NCI-H526 treated with DMSO at 0.1 percent for 48 hours (cell line): ENCODE data around the gene PTMS.
"Not testable (repeated sequence)": the region's sequence is repeated elsewhere in the genome, so short reads cannot be mapped to it uniquely, and the experiment has no call there.

Experiments
- DNase-seq: peaks from one replicate; lab custom pipeline; 2025; lab: John Stamatoyannopoulos, UW

PTMS gene

GRCh38 chr12:6765634-6766581 lies at the start of gene PTMS:
TSS of gene PTMS (plus strand) at chr12:6766363. CDS start at chr12:6766706, 343 bp downstream.
- peak; percentile 78 for DNase-seq

- no peak for DNase-seq
Observed at GRCh38 chr12:6716874-6717437, 49.2 kb upstream of the PTMS start.

DNA sequence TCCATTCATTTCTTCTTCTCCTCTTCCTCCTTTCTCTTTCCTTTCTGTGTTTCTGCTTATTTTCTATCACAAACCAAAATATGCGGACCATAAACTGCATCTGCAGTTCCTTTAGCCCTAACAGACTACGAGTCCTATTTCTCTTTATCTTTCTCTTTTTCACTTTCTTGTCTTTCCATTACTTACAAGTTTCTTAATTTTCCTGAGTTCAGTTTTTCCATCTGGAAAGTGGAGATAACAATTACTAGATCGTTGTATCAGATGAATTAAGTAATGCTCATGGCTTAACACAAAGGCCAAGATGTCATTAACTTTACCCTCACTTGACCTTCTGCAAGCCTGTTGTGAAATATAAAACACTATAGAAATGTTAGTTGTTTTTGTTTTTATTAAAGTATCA lies 43.3 kb upstream of the PTMS start:
- no peak for DNase-seq

- DNase-seq: peak; percentile 99
Observed at GRCh38 chr12:6723607-6724408, 42.4 kb upstream of the PTMS start, which contains the start of gene COPS7A. TSS of gene COPS7A (plus strand) at chr12:6724046. CDS start at chr12:6724657, 611 bp downstream.

GRCh38 chr12:6724409-6724797 lies 41.8 kb upstream of the PTMS start:
- no peak for DNase-seq

DNA sequence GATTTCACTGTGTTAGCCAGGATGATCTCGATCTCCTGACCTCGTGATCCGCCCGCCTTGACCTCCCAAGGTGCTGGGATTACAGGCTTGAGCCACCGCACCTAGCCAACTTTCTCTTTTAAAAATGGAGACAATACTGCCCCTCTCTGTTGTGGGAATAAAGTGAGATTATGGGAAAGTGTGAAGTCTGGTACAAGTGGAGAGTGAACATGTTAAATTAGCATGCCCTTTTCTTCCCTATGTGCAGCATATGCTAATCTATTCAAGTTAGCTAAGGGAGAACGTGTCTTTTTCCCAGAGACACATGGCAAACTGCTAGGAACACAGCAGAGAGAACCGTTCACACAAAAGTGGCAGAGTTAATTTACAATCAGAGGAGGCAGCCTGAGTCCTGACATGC lies 40.8 kb upstream of the PTMS start:
- DNase-seq: no peak

DNA sequence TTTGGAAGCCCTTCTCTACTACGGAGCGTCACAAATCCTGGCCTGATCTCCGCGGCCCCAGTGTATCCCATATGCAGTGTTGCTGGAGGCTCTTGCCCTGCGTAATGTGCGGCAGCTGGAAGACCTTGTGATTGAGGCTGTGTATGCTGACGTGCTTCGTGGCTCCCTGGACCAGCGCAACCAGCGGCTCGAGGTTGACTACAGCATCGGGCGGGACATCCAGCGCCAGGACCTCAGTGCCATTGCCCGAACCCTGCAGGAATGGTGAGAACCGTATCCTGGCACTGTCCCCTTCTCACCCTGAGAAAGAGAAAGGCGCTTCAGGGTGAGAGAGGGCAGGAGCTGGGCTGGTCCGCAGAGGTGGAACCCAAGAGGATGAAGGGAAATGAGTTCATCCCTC lies 37.0 kb upstream of the PTMS start:
- no peak for DNase-seq

GRCh38 chr12:6730169-6730568 lies 36.0 kb upstream of the PTMS start:
- DNase-seq: no peak

DNA sequence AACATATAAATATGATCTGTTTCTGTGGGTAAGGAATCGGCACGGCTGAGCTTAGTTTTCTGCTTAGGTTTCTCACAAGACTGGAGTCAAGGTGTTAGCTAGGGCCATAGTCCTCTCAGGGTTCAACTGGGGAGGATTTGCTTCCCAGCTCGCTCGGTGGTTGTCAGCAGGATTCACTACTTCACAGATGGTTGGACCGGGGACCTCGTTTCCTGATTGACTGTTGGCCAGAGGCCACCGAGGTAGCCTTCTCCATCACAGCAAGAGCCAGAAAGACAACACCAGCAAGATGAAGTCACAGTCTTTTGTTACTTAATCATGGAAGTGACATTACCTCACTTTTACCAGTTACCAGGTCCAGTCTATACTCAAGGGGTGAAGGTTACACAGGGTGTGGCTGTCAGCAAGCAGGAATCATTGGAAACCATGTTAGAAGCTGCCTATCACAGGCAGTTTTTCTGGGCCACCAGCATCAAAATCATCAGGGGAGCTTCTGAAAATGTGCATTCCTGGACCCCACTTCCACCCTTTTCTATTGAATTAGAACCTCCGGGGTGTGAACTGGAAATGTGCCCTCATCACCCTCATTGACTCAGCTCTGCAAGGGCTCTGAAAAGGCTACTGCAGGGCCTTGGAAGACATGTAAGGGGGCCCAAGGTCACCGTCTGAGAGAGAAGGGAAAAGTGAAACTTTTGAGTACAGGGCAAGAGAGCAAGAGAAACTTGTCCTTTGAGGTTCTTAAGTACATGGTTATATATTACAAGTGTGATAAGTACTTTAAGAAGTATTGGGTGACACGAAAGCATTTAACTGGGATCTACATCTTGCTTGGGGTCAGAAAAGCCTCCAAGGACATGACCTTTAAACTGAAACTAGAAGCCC lies 31.4 kb upstream of the PTMS start:
- DNase-seq: no peak

DNA sequence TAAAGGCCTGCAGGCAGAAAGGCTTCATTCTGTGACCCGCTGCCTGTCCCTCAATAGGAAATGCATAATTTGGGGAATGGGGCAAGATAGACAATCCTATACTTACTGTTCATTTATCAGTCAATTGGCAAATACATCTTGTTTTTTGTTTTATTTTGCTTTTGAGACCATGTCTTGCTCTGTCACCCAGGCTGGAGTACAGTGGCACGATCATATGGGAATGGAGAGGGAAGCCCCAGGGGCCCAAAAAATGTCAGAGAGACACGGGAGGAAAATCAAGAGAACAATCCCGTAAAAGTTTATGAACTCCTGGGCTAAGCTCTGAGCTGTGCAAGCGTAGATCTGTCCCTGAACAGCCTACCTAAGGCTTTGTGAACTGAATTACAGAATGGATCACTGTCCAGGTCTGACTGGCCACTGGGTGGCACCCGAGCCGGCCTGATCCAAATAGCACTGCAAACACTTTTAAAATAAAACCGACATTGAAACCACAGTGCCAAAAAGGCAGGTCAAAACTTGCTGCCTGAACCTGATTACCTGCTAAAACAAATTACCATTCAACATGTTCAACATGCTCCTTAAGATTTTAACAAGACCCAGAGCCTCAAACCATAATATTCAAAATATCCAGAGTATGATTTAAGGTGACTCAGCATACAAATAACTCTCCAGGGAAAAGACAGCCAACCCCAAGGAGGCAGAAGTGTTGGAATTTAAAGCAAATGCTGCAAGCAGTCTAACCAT lies 30.5 kb upstream of the PTMS start:
- peak; percentile 46 for DNase-seq

DNA sequence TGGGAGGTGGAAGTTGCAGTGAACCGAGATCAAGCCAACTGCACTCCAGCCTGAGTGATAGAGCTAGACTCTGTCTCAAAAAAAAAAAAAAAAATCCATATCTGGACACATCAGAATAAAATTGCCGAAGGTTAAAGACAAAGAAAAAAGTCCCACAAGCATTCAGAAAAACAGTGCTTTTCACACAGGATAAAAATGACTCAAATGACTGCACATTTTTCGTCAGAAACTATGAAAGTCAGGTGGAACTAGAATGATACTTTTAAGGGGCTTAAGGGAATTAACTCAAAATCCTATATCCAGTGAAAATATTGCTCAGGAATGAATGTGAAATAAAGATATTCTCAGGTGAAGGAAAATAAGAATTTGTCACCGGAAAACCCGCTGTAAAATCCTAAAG lies 29.4 kb upstream of the PTMS start:
- DNase-seq: no peak

GRCh38 chr12:6742080-6742479 lies 24.1 kb upstream of the PTMS start:
- not testable (repeated sequence) for DNase-seq

GRCh38 chr12:6742834-6743233 lies 23.3 kb upstream of the PTMS start:
- no peak for DNase-seq

- DNase-seq: not testable (repeated sequence)
Observed at GRCh38 chr12:6743300-6743699, 22.9 kb upstream of the PTMS start.

- DNase-seq: no peak
Observed at GRCh38 chr12:6745741-6746525, 20.2 kb upstream of the PTMS start.

DNA sequence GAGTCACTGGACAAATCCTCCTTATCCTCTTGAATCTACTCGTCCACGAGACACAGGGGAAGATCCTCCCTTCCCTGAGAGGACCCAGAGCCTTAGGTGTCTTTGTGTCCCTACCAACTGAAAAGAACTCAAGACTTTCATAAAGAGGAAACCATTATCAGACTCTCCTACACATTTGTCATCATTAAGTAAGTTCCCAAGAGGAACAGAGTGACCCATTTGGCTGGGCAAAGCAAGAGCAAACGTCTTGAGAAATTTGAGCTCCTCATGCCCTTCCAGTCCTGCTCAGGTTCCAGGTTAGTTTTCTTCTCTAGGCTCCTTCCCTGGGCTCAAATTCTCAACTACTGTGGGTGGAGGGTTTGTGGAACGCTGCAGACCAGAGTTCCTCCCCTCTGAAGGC lies 18.9 kb upstream of the PTMS start:
- no peak for DNase-seq

GRCh38 chr12:6748761-6749160 lies 17.4 kb upstream of the PTMS start:
- no peak for DNase-seq

- no peak for DNase-seq
Observed at GRCh38 chr12:6750506-6750905, 15.7 kb upstream of the PTMS start.

- DNase-seq: no peak
Observed at GRCh38 chr12:6751767-6752166, 14.4 kb upstream of the PTMS start.
